ENCODE measurements around the gene MANEA. TPM values are rescaled to one million over a fixed set of nuclear protein-coding genes. Genes with fewer than 3 reads are reported as not detected.
"Not testable (repeated sequence)": the region's sequence is repeated elsewhere in the genome, so short reads cannot be mapped to it uniquely, and the experiment has no call there.

Gene MANEA
- total RNA-seq, 2 experiments from 2014 or later = 21.1 to 23.0 TPM

DNA sequence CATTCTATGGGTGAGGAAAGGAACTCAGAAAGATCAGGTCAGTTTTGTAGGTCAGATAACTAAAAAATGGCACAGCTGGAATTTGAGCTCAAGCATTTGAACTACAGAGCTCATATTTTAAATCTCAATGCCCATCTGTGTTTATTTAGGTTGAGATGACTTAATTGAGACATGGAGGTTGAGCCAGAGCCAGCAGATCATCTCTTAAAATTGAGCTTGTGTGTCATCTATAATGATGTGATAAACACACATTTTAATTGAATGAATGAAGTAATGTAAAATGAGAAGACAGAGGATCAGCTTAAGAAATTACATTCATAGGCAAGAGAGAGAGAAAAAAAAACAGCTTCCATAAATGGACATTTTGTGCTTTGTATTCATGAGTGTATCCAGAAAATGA, 3.7 kb downstream of the MANEA start:
- CTCF ChIA-PET = no interaction called here
- POLR2A ChIA-PET = no interaction called here

DNA sequence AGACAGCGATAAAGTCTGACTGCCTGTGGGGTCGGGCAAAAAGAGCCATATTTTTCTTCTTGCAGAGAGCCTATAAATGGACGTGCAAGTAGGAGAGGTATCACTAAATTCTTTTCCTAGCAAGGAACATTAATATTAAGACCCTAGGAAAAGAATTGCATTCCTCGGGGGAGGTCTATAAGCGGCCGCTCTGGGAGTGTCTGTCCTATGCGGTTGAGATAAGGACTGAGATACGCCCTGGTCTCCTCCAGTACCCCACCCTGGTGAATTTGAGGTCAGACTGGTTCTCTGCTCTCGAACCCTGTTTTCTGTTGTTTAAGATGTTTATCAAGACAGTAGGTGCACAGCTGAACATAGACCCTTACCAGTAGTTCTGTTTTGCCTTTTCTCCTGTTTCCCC, 6.9 kb downstream of the MANEA start:
- CTCF ChIA-PET, POLR2A ChIA-PET: not testable (repeated sequence)

DNA sequence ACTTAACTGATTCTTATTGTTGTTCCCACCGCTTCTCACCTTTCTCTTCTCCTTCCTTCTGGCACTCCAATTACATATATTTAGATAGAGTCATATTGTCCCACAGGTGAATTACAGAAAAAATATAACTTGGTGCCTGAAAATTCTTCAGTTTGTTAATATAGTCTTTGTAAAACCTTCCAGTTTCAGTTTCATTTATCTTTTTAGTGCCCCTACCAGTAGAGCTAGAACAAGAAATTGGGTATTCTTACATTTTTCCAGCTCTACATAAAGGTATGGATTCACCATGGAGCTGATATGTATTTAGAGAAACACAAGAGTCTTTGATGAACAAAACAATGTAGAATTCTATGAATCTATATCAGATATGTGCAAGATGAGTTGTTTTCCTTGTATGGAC, 10.7 kb downstream of the MANEA start:
- ChIA-PET CTCF (no interaction called here), POLR2A (no interaction called here)

DNA sequence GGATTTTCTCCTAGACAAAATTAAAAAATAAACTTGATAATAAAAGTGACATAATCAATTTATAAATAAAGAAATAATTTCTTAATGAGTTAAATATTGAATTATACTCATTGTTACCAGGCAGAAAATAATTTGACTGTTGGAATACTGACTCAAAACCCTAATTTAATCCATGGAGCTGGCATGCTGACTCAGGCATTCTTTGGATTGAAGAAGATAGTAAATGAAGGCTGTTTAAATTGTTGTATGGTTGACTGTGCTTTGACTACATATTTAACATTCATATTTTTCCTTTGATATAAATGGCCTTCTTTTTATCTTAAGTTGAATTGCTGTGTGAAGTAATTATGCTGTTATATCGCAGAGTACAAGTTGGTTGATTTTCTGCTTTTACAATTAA, 11.7 kb downstream of the MANEA start:
- POLR2A ChIA-PET = no interaction called here
- CTCF ChIA-PET = no interaction called here

DNA sequence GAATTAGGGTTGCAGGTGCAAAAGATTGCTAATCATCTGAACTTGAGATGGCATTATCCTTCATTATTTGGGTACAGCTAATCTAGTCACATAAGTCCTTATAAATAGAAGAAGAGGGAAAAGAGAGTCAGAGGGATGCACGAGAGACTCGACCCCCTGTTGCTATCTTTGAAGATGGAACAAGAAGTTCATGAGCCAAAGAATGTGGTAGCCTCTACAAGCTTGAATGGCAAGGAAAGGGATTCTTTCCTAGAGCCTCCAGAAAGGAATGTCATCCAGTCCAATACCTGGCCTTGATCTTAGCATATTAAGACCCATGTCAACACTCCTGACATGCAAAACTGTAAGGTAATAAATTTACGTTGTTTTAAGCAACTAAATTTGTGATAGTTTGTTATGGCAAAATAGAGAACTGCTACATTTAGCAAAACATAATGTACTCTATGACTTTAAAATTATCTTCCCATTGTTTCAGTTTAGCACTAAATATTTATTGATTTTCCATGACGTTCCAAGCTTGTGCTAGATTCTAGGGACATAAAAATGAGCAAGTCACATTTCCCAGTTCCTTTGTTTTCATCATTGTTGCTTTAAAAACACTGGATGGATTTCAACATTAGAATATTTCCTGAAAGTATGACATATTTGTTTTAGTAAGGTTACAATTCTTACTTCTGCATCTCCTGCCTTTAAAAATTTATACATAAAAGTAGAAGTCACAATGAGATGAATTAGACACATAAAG, 12.7 kb downstream of the MANEA start:
- ChIA-PET CTCF (no interaction called here), POLR2A (no interaction called here)

DNA sequence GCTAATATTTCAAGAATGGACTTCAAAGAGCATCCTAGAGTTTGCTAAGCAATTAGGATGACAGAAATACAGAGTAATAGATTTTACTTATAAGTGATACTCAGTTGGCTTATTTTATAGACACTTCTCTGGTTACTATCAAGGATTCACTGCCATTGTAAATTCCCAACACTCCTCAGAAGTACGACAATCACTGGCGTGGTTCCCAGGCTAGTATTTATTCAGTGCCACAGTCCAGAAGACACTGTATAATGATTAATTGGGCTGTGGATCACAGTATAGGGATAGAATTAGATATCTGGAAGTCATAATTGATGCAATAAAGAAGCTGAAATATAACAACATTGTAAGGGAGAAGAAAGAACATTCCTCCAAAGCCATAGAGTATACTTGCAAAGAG, 15.7 kb downstream of the MANEA start:
- ChIA-PET CTCF (no interaction called here), POLR2A (no interaction called here)

DNA sequence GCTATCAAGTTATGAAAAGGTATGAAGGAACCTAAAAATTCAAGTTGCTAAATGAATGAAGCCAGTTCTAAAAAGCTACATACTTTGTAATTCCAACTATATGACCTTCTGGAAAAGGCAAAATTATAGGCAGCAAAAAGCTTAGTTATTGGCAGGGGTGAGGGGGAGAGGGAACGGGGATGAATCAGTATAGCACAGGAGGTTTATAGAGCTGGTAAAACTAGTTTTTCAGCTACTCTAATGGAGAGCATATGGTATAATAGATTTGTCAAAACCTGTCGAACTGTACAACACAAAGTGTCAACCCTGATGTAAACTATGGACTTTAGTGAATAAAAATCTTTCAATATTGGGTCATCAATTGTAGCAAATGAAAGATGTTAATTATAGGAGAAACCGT, 18.7 kb downstream of the MANEA start:
- ChIA-PET POLR2A (no interaction called here), CTCF (no interaction called here)

DNA sequence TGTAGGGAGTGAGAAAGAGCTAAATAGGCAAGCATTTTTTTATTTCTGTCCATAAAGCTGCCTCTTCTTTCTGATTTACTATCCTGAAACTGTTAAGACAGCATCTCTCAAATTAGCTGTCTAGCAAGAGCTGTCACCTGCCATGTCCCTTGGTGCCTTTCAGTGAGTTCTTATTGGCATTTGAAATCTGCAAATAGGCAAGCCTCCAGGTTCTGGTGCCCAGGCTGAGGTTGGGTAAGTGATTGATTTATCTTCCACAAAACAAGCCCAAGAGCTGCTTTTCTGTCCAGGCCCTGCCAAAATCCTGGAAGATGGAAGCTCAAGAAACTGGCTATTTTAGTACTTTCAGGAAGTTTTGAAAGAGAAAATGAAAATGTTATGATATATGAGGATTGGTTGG, 22.4 kb downstream of the MANEA start:
- ChIA-PET CTCF (no interaction called here), POLR2A (no interaction called here)

DNA sequence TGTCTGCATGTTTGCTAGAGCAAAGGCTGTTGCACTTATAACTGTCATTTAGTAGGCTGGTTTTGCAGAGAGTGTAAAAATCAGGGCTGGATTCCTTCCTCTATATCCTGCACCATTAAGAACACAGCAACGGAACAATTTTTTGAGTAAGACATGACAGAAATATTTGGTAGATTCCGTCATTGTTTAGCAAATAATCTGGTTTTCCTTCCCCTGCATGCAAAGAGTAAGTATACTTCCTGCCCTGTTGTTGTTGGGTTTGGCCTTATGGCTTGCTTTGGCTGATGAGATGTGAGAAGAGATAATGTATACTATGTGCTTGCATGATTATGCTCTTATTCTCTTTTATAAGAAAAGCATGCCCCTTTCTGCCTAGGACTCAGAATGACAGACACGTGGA, 23.8 kb downstream of the MANEA start:
- POLR2A ChIA-PET = no interaction called here
- CTCF ChIA-PET = interaction anchor here (0.7 kb wide), 1 partner anchor 1011 kb away, joined by 3 read pairs; no protein-coding TSS in a partner anchor

DNA sequence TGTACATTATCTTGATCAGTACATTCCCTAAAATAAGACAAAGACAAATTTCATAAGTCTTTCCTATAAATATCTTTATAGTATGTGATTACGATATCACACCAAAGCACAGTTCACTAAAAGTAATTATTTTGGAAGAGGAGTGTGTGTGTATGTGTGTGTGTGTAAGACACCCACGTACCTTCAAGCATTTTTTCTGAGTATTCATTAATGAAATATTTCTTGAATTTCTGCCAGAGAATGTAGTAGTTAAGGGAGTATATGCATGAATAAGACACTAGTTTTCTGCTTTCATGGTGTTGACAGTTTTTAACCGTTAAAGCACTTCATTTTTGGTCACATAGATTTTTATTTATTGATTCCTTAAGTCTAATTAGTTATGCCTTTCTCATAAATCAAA, 36.8 kb downstream of the MANEA start:
- ChIA-PET POLR2A (no interaction called here), CTCF (no interaction called here)

DNA sequence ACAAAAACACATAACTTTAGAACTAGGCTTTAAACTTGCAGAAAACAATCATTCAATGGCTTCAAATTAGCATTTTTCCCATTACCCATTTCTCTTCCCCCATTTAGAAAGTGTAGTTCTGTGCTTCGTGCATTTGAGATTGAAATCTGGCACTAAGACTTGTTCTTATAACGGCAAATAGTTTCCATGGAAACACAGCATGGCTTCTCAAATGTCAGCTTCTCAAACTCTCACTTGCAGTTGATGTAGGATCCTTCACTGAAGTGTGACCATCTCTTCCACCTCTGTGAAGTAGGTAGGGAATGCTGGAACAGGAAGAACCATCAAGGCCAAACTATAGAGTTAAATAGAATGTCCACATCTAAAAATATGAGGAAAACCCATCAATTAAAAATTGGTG, 52.2 kb downstream of the MANEA start:
- ChIA-PET POLR2A (no interaction called here), CTCF (no interaction called here)

DNA sequence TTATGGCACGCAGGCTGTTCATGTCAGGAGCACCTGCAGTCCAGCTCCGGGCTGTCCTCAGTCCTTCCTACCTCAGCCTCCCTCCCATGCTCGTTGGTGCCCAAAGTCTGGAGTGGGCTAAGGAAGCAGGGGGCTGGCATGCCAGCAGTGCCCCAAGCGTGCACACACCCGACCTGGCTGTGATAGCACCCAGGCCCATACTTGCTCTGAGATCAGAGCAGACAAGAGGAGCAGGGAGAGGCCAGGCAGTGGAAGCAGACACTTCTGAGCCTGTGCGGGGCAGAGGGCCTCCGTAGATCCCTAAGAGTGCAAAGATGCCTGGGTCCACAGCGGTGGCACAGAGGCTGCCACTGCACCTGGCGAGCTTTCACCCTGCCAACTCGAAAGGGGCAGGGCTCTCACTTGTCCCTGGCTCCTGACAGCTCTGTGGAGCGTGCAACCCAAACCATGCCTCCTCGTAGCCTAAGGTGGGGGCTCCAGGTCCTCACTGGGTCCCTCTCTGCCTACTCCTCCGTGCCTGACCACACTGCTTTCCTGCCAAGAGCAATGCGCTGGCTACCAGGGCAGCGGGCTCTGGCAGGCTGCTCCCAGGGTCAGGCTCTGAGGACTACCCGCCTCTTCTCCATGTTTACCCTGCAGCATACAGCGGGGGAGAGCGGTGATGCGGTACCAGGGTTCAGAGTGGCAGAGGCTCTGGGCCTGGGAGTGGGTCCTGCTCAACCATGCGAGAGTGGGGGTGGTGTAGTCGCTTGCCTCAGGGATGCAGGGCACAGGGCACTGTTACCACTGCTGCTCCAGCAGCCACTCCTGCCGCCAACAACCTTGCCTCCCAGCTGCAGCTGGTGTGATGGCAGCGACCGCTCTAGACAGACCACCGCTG, 59.5 kb downstream of the MANEA start:
- ChIA-PET POLR2A (no interaction called here), CTCF (no interaction called here)

DNA sequence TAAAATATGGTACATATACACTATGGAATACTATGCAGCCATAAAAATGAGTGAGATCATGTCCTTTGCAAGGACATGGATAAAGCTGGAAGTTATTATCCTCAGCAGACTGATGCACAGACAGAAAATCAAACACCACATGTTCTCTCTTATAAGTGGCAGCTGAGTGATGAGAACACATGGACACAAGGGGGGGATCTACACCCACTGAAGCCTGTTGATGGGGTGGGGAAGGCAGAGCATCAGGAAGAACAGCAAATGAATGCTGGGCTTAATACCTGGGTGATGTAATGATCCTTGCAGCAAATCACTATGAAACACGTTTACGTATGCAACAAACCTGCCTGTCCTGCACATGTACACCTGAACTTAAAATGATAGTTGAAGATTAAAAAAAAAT, 71.3 kb downstream of the MANEA start:
- ChIA-PET CTCF (no interaction called here), POLR2A (no interaction called here)

DNA sequence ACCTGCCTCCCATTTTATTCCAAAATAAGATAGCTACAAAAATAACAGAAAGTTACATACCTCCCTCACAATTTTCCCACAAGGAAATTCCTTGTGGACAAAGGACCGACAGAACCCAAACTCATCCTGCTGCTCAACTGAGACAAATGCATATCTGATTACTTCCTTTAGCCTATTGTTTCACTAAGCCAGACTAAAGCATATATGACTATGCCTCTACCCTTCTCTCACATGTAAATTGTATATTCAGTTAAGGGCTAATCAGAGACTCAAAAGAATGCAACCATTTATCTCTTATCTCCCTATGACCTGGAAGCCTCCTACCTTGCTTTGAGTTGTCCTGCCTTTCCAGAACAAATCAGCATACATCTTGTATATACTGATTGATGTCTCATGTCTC, 72.1 kb downstream of the MANEA start:
- POLR2A ChIA-PET = no interaction called here
- CTCF ChIA-PET = no interaction called here

DNA sequence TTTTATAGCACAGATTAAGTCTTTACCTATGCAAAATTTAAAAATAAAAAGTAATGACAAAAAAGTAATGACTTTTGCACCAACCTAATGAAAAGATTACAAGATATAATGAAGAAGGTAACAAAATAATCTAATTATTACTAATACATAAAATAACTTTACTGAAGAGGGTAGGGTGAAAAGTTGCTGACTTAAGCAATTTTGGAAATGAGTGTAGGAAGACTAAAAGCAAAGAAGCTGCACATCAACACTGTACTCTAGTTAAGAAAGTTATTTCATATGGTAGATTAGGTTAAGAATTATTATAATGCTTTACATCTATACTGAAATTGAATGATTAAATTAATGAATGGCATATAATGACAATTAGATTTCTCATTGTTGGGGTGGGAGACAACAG, 76.8 kb downstream of the MANEA start:
- ChIA-PET POLR2A (interaction anchor here (0.5 kb wide), 1 partner anchor 159 kb away, joined by 3 read pairs; no protein-coding TSS in a partner anchor), CTCF (no interaction called here)

DNA sequence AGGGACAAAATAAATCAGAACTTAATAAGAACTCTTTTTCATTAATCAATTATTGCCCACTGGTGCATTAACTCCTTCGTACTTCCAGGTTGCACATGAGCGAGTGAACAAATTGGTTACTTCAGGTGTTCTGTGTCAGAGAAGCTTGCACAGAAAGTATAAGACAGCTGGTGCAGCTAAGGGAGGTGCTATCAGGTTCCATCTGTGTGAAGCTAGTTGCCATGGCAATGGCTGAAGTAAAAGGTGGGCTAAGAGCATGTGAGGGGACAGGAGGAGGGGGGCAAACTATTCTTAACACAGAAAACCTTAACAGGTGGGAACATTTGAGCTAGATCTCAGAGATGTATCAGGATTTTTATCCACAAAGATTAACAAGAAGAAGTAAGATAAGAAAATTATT, 81.6 kb downstream of the MANEA start:
- POLR2A ChIA-PET = no interaction called here
- CTCF ChIA-PET = no interaction called here

Measured in activated CD8-positive, alpha-beta memory T cell treated with anti-CD3 and anti-CD28 coated beads for 36 hours (primary cell).